GM18519 (cell line): ENCODE measurements around the gene TBXT.
A peak's percentile ranks its signal among the peaks of the same experiment; 100 is the strongest.
"Not testable (repeated sequence)": the region's sequence is repeated elsewhere in the genome, so short reads cannot be mapped to it uniquely, and the experiment has no call there.

ENCODE experiments used
- ATAC-seq: cut with Tn5 transposase; IDR thresholded peaks from one replicate; pipeline ENCODE4 v1.9.1; 2021; ENCODE audit warnings: mild to moderate bottlenecking, moderate library complexity; ENCODE audit not compliant: unreplicated experiment, low FRiP score

The TBXT gene

GRCh38 chr6:166167801-166168615 lies at the start of gene TBXT:
Gene TBXT, minus strand, starts transcription at chr6:166167851. Its CDS starts 260 bp downstream, at chr6:166167591.
- no peak for ATAC-seq

GRCh38 chr6:166207284-166207561 lies 39.6 kb upstream of the TBXT start:
- ATAC-seq: no peak

GRCh38 chr6:166206510-166207283 lies 39.0 kb upstream of the TBXT start:
- ATAC-seq: no peak

GRCh38 chr6:166206066-166206465 lies 38.4 kb upstream of the TBXT start:
- ATAC-seq: no peak

- ATAC-seq: no peak
These were observed 37.4 kb upstream of the TBXT start for GRCh38 chr6:166204852-166205650.

- no peak for ATAC-seq
These were observed 36.1 kb upstream of the TBXT start for GRCh38 chr6:166203641-166204222.

- ATAC-seq: no peak
These were observed 35.5 kb upstream of the TBXT start for GRCh38 chr6:166203003-166203640.

- ATAC-seq: peak; percentile 45
These were observed 34.7 kb upstream of the TBXT start for GRCh38 chr6:166202321-166202733.

- peak; percentile 12 for ATAC-seq
These were observed 34.2 kb upstream of the TBXT start for GRCh38 chr6:166201878-166202277.

GRCh38 chr6:166197361-166197760 lies 29.7 kb upstream of the TBXT start:
- no peak for ATAC-seq

- ATAC-seq: no peak
These were observed 28.2 kb upstream of the TBXT start for GRCh38 chr6:166195860-166196238.

GRCh38 chr6:166194914-166195859 lies 27.5 kb upstream of the TBXT start:
- no peak for ATAC-seq

- ATAC-seq: no peak
These were observed 24.9 kb upstream of the TBXT start for GRCh38 chr6:166192557-166192956.

- ATAC-seq: no peak
These were observed 24.5 kb upstream of the TBXT start for GRCh38 chr6:166192136-166192535.

GRCh38 chr6:166179704-166180103 lies 12.1 kb upstream of the TBXT start:
- no peak for ATAC-seq

- ATAC-seq: no peak
These were observed 8.5 kb upstream of the TBXT start for GRCh38 chr6:166176106-166176505.

- not testable (repeated sequence) for ATAC-seq
These were observed 7.4 kb upstream of the TBXT start for GRCh38 chr6:166175093-166175492.

GRCh38 chr6:166174031-166174430 lies 6.4 kb upstream of the TBXT start:
- peak; percentile 39 for ATAC-seq

- ATAC-seq: peak; percentile 38
These were observed 5.8 kb upstream of the TBXT start for GRCh38 chr6:166173281-166173951.
